CD4-positive, alpha-beta T cell (primary cell): Measurements from ENCODE around the gene PPP2R2C. TPM values are rescaled to one million over a fixed set of nuclear protein-coding genes. Genes with fewer than 3 reads are reported as not detected.

ENCODE experiments used
- ATAC-seq: fragments of 200-7000 bp; cut with Tn5 transposase; one replicate; pipeline ENCODE4 v1.10.0; 2022; ENCODE audit warnings: mild to moderate bottlenecking; ENCODE audit not compliant: poor library complexity
- CTCF ChIA-PET: fragments of 350-600 bp; sonication (Branson Sonifier 250); formaldehyde crosslinking; loops from one replicate; lab custom pipeline; 2021; ENCODE audit warnings: antibody characterized with exemption, inconsistent platforms; lab: Charles Lee
- POLR2A ChIA-PET: fragments of 350-600 bp; sonication (Branson Sonifier 250); formaldehyde crosslinking; loops from one replicate; lab custom pipeline; 2021; ENCODE audit warnings: antibody characterized with exemption, inconsistent platforms; lab: Charles Lee
- DNase-seq, 14 experiments: peaks; one replicate each; pipeline ENCODE4 v3.0.0-alpha.2; 2013 to 2020; ENCODE audit warnings: mixed read lengths in 2 of 14
- H3K27ac ChIP-seq, 2 donors: one replicate each; pipeline versions ENCODE4 v1.5.1 to v1.7.0; 2013; ENCODE audit warnings: low read length in 2 of 2, low read depth in 1 of 2, mild to moderate bottlenecking in 1 of 2
- H3K27me3 ChIP-seq, 2 experiments: 1 replicate in 1 of 2; 2 replicates in 1 of 2; pipeline versions ENCODE4 v1.6.1 to v1.7.0; 2013; ENCODE audit warnings: low read length in 2 of 2, control low read depth in 1 of 2, mild to moderate bottlenecking in 1 of 2, moderate library complexity in 1 of 2; ENCODE audit not compliant: insufficient read depth in 2 of 2, control insufficient read depth in 1 of 2
- H3K36me3 ChIP-seq: one replicate; pipeline ENCODE4 v1.6.1; 2013; ENCODE audit warnings: low read length, control low read depth; ENCODE audit not compliant: insufficient read depth
- H3K4me1 ChIP-seq: one replicate; pipeline ENCODE4 v1.6.1; 2013; ENCODE audit warnings: low read length, control low read depth; ENCODE audit not compliant: insufficient read depth
- H3K4me3 ChIP-seq: one replicate; pipeline ENCODE4 v1.5.1; 2013; ENCODE audit warnings: mild to moderate bottlenecking, low read length, moderate library complexity
- H3K9me3 ChIP-seq, 2 experiments: 1 replicate in 1 of 2; 2 replicates in 1 of 2; pipeline versions ENCODE4 v1.6.1 to v1.7.0; 2013; ENCODE audit warnings: low read length in 2 of 2, mild to moderate bottlenecking in 2 of 2, control low read depth in 1 of 2, moderate library complexity in 1 of 2; ENCODE audit not compliant: control insufficient read depth in 1 of 2, insufficient read depth in 1 of 2
- H3K27ac Mint-ChIP-seq: one replicate; pipeline ENCODE4 v1.8.0; 2020; ENCODE audit warnings: mixed read lengths
- H3K27me3 Mint-ChIP-seq: one replicate; pipeline ENCODE4 v1.8.0; 2021; ENCODE audit warnings: mixed read lengths
- H3K36me3 Mint-ChIP-seq: one replicate; pipeline ENCODE4 v1.8.0; 2021; ENCODE audit warnings: low read depth, mixed read lengths
- H3K4me1 Mint-ChIP-seq: one replicate; pipeline ENCODE4 v1.8.0; 2021; ENCODE audit warnings: low read depth, mixed read lengths
- H3K4me3 Mint-ChIP-seq: one replicate; pipeline ENCODE4 v1.8.0; 2020; ENCODE audit warnings: mild to moderate bottlenecking, mixed read lengths
- H3K9me3 Mint-ChIP-seq: one replicate; pipeline ENCODE4 v1.8.0; 2020; ENCODE audit warnings: mixed read lengths
- CTCF ChIP-seq: fragments of 200-600 bp; IDR thresholded peaks from one replicate; pipeline ENCODE4 v1.8.0; 2022; ENCODE audit warnings: antibody characterized with exemption, mild to moderate bottlenecking
- intact Hi-C, 2 experiments: fragments of 100-400 bp; cut with DNase I in 1 of 2; cut with micrococcal nuclease in 1 of 2; formaldehyde crosslinking; loops; one replicate each; pipeline versions ENCODE4 v1.15.1 to v1.9.0; 2023 to 2025; cut with DNase I, micrococcal nuclease
- total RNA-seq, 174 experiments: library from RNA in 2 of 174; stranded (reverse) in 2 of 174; gene quantifications; one replicate each; pipeline ENCODE4 v1.2.3 and lab custom pipeline; 2021 to 2026

PPP2R2C gene
- total RNA-seq, 2 experiments from 2014 or later, result not detected

- ATAC-seq (no peak), DNase-seq (no peak)
- H3K4me3 ChIP-seq, result no peak overlapping the region
- H3K36me3 ChIP-seq, result no peaks in the 10 kb centered on the region
- intact Hi-C loops, result no loop called here
- H3K4me1 ChIP-seq, result peaks cover 31% of the 10 kb centered on the region
- Mint-ChIP-seq H3K4me1 (peaks cover 19% of the 10 kb centered on the region), H3K36me3 (no peaks in the 10 kb centered on the region), H3K9me3 (no peaks in the 10 kb centered on the region), H3K27me3 (peaks cover 57% of the 10 kb centered on the region), H3K4me3 (no peak overlapping the region), H3K27ac (no peak overlapping the region)
- TF ChIP-seq CTCF, result no peak
- POLR2A ChIA-PET, result no interaction called here
- H3K9me3 ChIP-seq, result peaks cover 7 to 27% of the 10 kb centered on the region in 2 experiments
- H3K27ac ChIP-seq, result no peak overlapping the region
- H3K27me3 ChIP-seq, result peaks cover 7 to 8% of the 10 kb centered on the region in 2 experiments
- CTCF ChIA-PET, result no interaction called here
Measured at GRCh38 chr4:6335040-6335590, 137.3 kb downstream of the PPP2R2C start.

GRCh38 chr4:6334203-6334887 lies 138.1 kb downstream of the PPP2R2C start:
- Mint-ChIP-seq H3K9me3 (no peaks in the 10 kb centered on the region), H3K27ac (no peak overlapping the region), H3K36me3 (no peaks in the 10 kb centered on the region), H3K4me1 (peaks cover 19% of the 10 kb centered on the region), H3K4me3 (no peak overlapping the region), H3K27me3 (peaks cover 59% of the 10 kb centered on the region)
- no peak overlapping the region for H3K27ac ChIP-seq
- peaks cover 30% of the 10 kb centered on the region for H3K4me1 ChIP-seq
- H3K27me3 ChIP-seq, result peaks cover 5 to 6% of the 10 kb centered on the region in 2 experiments
- no peaks in the 10 kb centered on the region for H3K36me3 ChIP-seq
- DNase-seq (no peak), ATAC-seq (no peak)
- CTCF ChIA-PET, result no interaction called here
- H3K9me3 ChIP-seq, result peaks cover 7 to 27% of the 10 kb centered on the region in 2 experiments
- intact Hi-C loops, result loop anchor here in 1 of 2 experiments (5.0 kb wide), 1 partner anchor 538 kb away; no protein-coding TSS in a partner anchor
- no peak for TF ChIP-seq CTCF
- no peak overlapping the region for H3K4me3 ChIP-seq
- POLR2A ChIA-PET, result no interaction called here

- POLR2A ChIA-PET, result no interaction called here
- TF ChIP-seq CTCF, result peak; percentile 49
- H3K27me3 ChIP-seq, result peaks cover 5% of the 10 kb centered on the region in 2 experiments
Measured at GRCh38 chr4:6333301-6334202, 138.9 kb downstream of the PPP2R2C start.

More at GRCh38 chr4:6333301-6334202, 138.9 kb downstream of the PPP2R2C start:
- H3K27ac Mint-ChIP-seq, result no peak overlapping the region
- Histone ChIP-seq H3K27ac (no peak overlapping the region), H3K36me3 (no peaks in the 10 kb centered on the region), H3K9me3 (peaks cover 7 to 27% of the 10 kb centered on the region in 2 experiments), H3K4me1 (peaks cover 22% of the 10 kb centered on the region), H3K4me3 (no peak overlapping the region)
- no peaks in the 10 kb centered on the region for H3K9me3 Mint-ChIP-seq
- peaks cover 17% of the 10 kb centered on the region for H3K4me1 Mint-ChIP-seq
- no peak overlapping the region for H3K4me3 Mint-ChIP-seq
- no peak for ATAC-seq
- DNase-seq, result peak in 3 of 14 experiments; percentile 7 to 24 (median 21)
- H3K27me3 Mint-ChIP-seq, result peaks cover 54% of the 10 kb centered on the region
- intact Hi-C loops, result loop anchor here in 1 of 2 experiments (5.0 kb wide), 1 partner anchor 539 kb away; no protein-coding TSS in a partner anchor
- H3K36me3 Mint-ChIP-seq, result no peaks in the 10 kb centered on the region
- CTCF ChIA-PET, result interaction anchor here (0.5 kb wide), 1 partner anchor 88 kb away, joined by 3 read pairs; no protein-coding TSS in a partner anchor
